HCT116 (cell line): ENCODE results near the gene LIN7B. TPM values are rescaled to one million over a fixed set of nuclear protein-coding genes. Genes with fewer than 3 reads are reported as not detected.

Experiments
- ATAC-seq: fragments of 200-7000 bp; cut with Tn5 transposase; 2 replicates; pipeline ENCODE4 v1.9.1; 2020; ENCODE audit warnings: mild to moderate bottlenecking, moderate library complexity
- BruUV-seq: library from RNA; stranded (reverse); fragments of 400-500 nt; replicated peaks from 2 replicates; lab custom pipeline; 2021; lab: Mats Ljungman, UMichigan
- CTCF ChIA-PET: fragments of 300-600 bp; sonication (Branson Sonifier 250); formaldehyde crosslinking; loops from one replicate; lab custom pipeline; 2021; ENCODE audit warnings: antibody characterized with exemption; lab: Charles Lee
- POLR2A ChIA-PET: fragments of 300-600, 350-600 bp; sonication (Branson Sonifier 250); formaldehyde crosslinking; loops from one replicate; lab custom pipeline; 2021; ENCODE audit warnings: antibody characterized with exemption; lab: Charles Lee
- RAD21 ChIA-PET, 2 experiments: fragments of 300-600 bp; sonication (Branson Sonifier 250); formaldehyde crosslinking; loops; one replicate each; lab custom pipeline; 2023; ENCODE audit warnings: low total read pairs in 2 of 2; ENCODE audit not compliant: uncharacterized antibody in 2 of 2, unreplicated experiment in 2 of 2, low non-redundant PET in 1 of 2; lab: Charles Lee
- DNase-seq: peaks from one replicate; pipeline ENCODE4 v3.0.0-alpha.2; 2010; ENCODE audit warnings: low read depth, low spot score
- H2AFZ ChIP-seq: fragments of 200-600 bp; shearing (Covaris generic), sonication (generic); 2 replicates; pipeline ENCODE4 v1.6.1; 2017; ENCODE audit warnings: low read depth, mixed run types, mixed read lengths, antibody characterized with exemption, low read length; ENCODE audit not compliant: poor library complexity, severe bottlenecking
- H3K27ac ChIP-seq: 2 replicates; pipeline ENCODE4 v1.5.1; 2012; ENCODE audit warnings: low read depth, low read length
- H3K27me3 ChIP-seq: fragments of 200-600 bp; sonication (generic); 2 replicates; pipeline ENCODE4 v1.6.1; 2016; ENCODE audit warnings: mixed run types, low read length, mixed read lengths; ENCODE audit not compliant: insufficient read depth
- H3K36me3 ChIP-seq, 2 experiments: fragments of 200-500 bp in 1 of 2; fragments of 200-600 bp in 1 of 2; sonication (Bioruptor generic) in 1 of 2; sonication (generic) in 1 of 2; 2 replicates each; pipeline versions ENCODE4 v1.5.1 to v1.6.1; 2014 to 2016; ENCODE audit warnings: low read length in 2 of 2, inconsistent platforms in 1 of 2, mixed read lengths in 1 of 2, mixed run types in 1 of 2; ENCODE audit not compliant: insufficient read depth in 2 of 2, control insufficient read depth in 1 of 2
- H3K4me1 ChIP-seq, 2 experiments: fragments of 200-600 bp in 1 of 2; sonication (generic) in 1 of 2; 2 replicates each; pipeline versions ENCODE4 v1.5.1 to v1.6.1; 2012 to 2017; ENCODE audit warnings: low read length in 2 of 2, inconsistent platforms in 1 of 2, mild to moderate bottlenecking in 1 of 2, mixed read lengths in 1 of 2, mixed run types in 1 of 2, moderate library complexity in 1 of 2; ENCODE audit not compliant: insufficient read depth in 2 of 2, control insufficient read depth in 1 of 2
- H3K4me2 ChIP-seq: fragments of 200-600 bp; sonication (generic); 2 replicates; pipeline ENCODE4 v1.6.1; 2017; ENCODE audit warnings: mixed run types, low read length, mixed read lengths
- H3K4me3 ChIP-seq, 2 experiments: fragments of 200-600 bp in 1 of 2; sonication (generic) in 1 of 2; replicated peaks in 1 of 2; 2 replicates each; pipeline ENCODE4 v1.5.1; 2011 to 2016; ENCODE audit warnings: low read length in 2 of 2, control low read depth in 1 of 2, low read depth in 1 of 2, mild to moderate bottlenecking in 1 of 2, mixed read lengths in 1 of 2, mixed run types in 1 of 2
- H3K79me2 ChIP-seq: fragments of 200-600 bp; sonication (generic); 2 replicates; pipeline ENCODE4 v1.6.1; 2017; ENCODE audit warnings: mild to moderate bottlenecking, mixed run types, low read length, moderate library complexity, mixed read lengths; ENCODE audit not compliant: insufficient read depth
- H3K9ac ChIP-seq: fragments of 200-600 bp; sonication (generic); 2 replicates; pipeline ENCODE4 v1.6.1; 2016; ENCODE audit warnings: low read length, mixed read lengths
- H3K9me2 ChIP-seq: fragments of 200-600 bp; sonication (generic), shearing (Covaris generic); 2 replicates; pipeline ENCODE4 v1.6.1; 2017; ENCODE audit warnings: mixed run types, mild to moderate bottlenecking, moderate library complexity; ENCODE audit not compliant: insufficient read depth
- H3K9me3 ChIP-seq, 2 experiments: fragments of 200-500 bp in 1 of 2; fragments of 200-600 bp in 1 of 2; sonication (Bioruptor generic) in 1 of 2; sonication (generic) in 1 of 2; 2 replicates each; pipeline ENCODE4 v1.6.1; 2014 to 2017; ENCODE audit warnings: low read length in 2 of 2, mixed read lengths in 2 of 2, inconsistent platforms in 1 of 2, low read depth in 1 of 2, mild to moderate bottlenecking in 1 of 2, mixed run types in 1 of 2, moderate library complexity in 1 of 2; ENCODE audit not compliant: control insufficient read depth in 1 of 2, insufficient read depth in 1 of 2
- H4K20me1 ChIP-seq: fragments of 200-600 bp; sonication (generic), shearing (Covaris generic); 2 replicates; pipeline ENCODE4 v1.6.1; 2017; ENCODE audit warnings: mixed run types, mild to moderate bottlenecking, moderate library complexity; ENCODE audit not compliant: insufficient read depth
- CBX3 ChIP-seq: IDR thresholded peaks from 2 replicates; pipeline ENCODE4 v1.6.1; 2012; ENCODE audit warnings: low read depth
- CEBPB ChIP-seq: IDR thresholded peaks from 2 replicates; pipeline ENCODE4 v1.6.1; 2012; ENCODE audit warnings: low read depth
- ELF1 ChIP-seq: IDR thresholded peaks from 2 replicates; pipeline ENCODE4 v1.6.1; 2012; ENCODE audit warnings: low read depth, borderline replicate concordance
- FOSL1 ChIP-seq: IDR thresholded peaks from 2 replicates; pipeline ENCODE4 v1.6.1; 2012; ENCODE audit warnings: low read depth
- JUND ChIP-seq: IDR thresholded peaks from 2 replicates; pipeline ENCODE4 v1.6.1; 2012
- POLR2A ChIP-seq: IDR thresholded peaks from 2 replicates; pipeline ENCODE4 v1.7.0; 2011; ENCODE audit warnings: borderline replicate concordance; ENCODE audit not compliant: insufficient read depth, insufficient read length; ENCODE audit errors: extremely low read depth
- POLR2AphosphoS5 ChIP-seq: IDR thresholded peaks from 2 replicates; pipeline ENCODE4 v1.6.1; 2011; ENCODE audit warnings: mild to moderate bottlenecking, low read depth, low read length, moderate library complexity
- SP1 ChIP-seq: IDR thresholded peaks from 2 replicates; pipeline ENCODE4 v1.6.1; 2012; ENCODE audit warnings: low read depth
- SRF ChIP-seq: IDR thresholded peaks from 2 replicates; pipeline ENCODE4 v1.6.1; 2012; ENCODE audit warnings: low read depth
- TCF7L2 ChIP-seq: IDR thresholded peaks from 2 replicates; pipeline ENCODE4 v1.7.0; 2011; ENCODE audit warnings: borderline replicate concordance, inconsistent platforms; ENCODE audit not compliant: insufficient read depth, insufficient read length; ENCODE audit errors: extremely low read depth
- YY1 ChIP-seq: IDR thresholded peaks from 2 replicates; pipeline ENCODE4 v1.6.1; 2011; ENCODE audit warnings: low read length, low read depth, moderate library complexity, mild to moderate bottlenecking; ENCODE audit not compliant: insufficient replicate concordance; ENCODE audit errors: extremely low read depth
- ZFX ChIP-seq: fragments of 450-650 bp; IDR thresholded peaks from 2 replicates; pipeline ENCODE4 v1.6.1; 2017
- intact Hi-C: fragments of 100-400 bp; cut with micrococcal nuclease; formaldehyde crosslinking; loops from 2 replicates; pipeline ENCODE4 v1.10.0; 2022
- total RNA-seq: library from RNA; stranded (reverse); gene quantifications from one replicate; pipeline ENCODE4 v1.2.1, GENCODE V29; 2021; ENCODE audit not compliant: unreplicated experiment
- TF ChIP-seq, protein P1 (sequence below): IDR thresholded peaks from 2 replicates; pipeline ENCODE4 v1.6.1; 2012
- TF ChIP-seq, protein P2 (sequence below): IDR thresholded peaks from 2 replicates; pipeline ENCODE4 v1.6.1; 2012
- TF ChIP-seq, protein P3 (sequence below), 3 experiments: fragments of 200-600 bp in 1 of 3; sonication (generic) in 1 of 3; IDR thresholded peaks in 2 of 3; conservative IDR thresholded peaks in 1 of 3; 2 replicates each; pipeline ENCODE4 v1.5.1; 2012 to 2017; ENCODE audit warnings: low read depth in 2 of 3, low read length in 2 of 3, antibody characterized with exemption in 1 of 3, borderline replicate concordance in 1 of 3, control low read depth in 1 of 3, mild to moderate bottlenecking in 1 of 3, mixed read lengths in 1 of 3, mixed run types in 1 of 3, moderate library complexity in 1 of 3; ENCODE audit not compliant: insufficient read depth in 1 of 3
- TF ChIP-seq, protein P4 (sequence below): IDR thresholded peaks from 2 replicates; pipeline ENCODE4 v1.6.1; 2011; ENCODE audit warnings: mild to moderate bottlenecking, low read length, moderate library complexity; ENCODE audit not compliant: insufficient replicate concordance; ENCODE audit errors: extremely low read depth

The LIN7B gene
- total RNA-seq, 1 experiment from 2014 or later: 7.2 TPM

DNA sequence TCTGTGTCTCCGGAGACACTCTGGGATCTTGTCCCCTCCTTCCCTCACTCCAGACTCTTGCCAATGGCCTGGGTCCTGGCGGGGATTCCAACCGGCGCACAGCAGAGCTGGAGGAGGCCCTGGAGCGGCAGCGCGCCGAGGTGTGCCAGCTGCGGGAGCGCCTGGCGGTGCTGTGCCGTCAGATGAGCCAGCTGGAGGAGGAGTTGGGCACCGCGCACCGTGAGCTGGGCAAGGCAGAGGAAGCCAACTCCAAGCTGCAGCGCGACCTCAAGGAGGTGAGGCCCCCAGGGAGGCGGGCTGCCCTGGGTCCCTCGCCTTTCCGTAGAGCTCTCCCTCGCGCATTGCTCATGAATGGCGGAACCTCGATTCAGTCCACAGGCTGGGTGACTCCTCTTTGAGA lies 16.2 kb downstream of the LIN7B start:
- DNase-seq (no peak), ATAC-seq (no peak)
- H3K27ac ChIP-seq: no peak overlapping the region; the same call in 1 of the 2 replicates
- intact Hi-C loops: no loop called here
- no peaks in the 10 kb centered on the region for H3K79me2 ChIP-seq
- CTCF ChIA-PET: interaction anchor here (1.7 kb wide), 1 partner anchor 16 kb away, joined by 6 read pairs; no protein-coding TSS in a partner anchor
- no peaks in the 10 kb centered on the region for H3K9me3 ChIP-seq
- peaks cover 12 to 28% of the 10 kb centered on the region in 2 experiments for H3K4me1 ChIP-seq
- H3K36me3 ChIP-seq: peaks cover 0 to 15% of the 10 kb centered on the region in 2 experiments; a peak in 2 of 4 replicates
- H4K20me1 ChIP-seq: no peaks in the 10 kb centered on the region
- POLR2A ChIA-PET: no interaction called here
- no peaks in the 10 kb centered on the region for H3K27me3 ChIP-seq
- no TSS peak for BruUV-seq
- no peak overlapping the region for H3K9ac ChIP-seq
- no peak overlapping the region for H2AFZ ChIP-seq
- RAD21 ChIA-PET: no interaction called here
- no peaks in the 10 kb centered on the region for H3K9me2 ChIP-seq
- TF ChIP-seq POLR2AphosphoS5 (no peak), YY1 (no peak), JUND (no peak), SRF (no peak), SP1 (no peak), CBX3 (no peak)
- TF ChIP-seq, protein P1, sequence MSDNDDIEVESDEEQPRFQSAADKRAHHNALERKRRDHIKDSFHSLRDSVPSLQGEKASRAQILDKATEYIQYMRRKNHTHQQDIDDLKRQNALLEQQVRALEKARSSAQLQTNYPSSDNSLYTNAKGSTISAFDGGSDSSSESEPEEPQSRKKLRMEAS: no peak
- TF ChIP-seq, all 23 proteins: peak for 0
- Histone ChIP-seq H3K4me3 (no peak overlapping the region), H3K4me2 (no peak overlapping the region)

DNA sequence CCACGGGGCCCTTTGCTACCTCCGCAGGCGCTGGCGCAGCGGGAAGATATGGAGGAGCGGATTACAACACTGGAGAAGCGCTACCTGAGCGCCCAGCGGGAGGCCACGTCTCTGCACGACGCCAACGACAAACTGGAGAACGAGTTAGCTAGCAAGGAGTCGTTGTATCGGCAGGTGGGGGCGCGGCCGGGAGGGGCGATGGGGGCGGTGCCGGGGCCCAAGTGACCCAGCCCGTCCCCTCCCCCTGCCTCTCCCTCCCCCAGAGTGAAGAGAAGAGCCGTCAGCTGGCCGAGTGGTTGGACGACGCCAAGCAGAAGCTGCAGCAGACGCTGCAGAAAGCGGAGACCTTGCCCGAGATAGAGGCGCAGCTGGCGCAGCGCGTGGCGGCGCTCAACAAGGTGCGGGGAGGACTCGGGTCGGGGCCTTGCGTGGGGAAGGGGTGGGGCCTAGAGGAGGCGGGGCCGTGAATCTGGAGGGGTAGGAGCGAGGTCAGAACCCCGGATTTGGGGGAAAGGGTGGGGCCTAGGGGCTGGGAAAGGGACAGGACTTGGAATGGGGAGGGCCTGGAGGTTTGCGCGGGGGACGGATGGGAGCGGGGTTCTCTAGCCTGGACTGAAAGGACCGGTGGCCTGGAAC lies 18.9 kb downstream of the LIN7B start:
- Histone ChIP-seq H3K27me3 (no peaks in the 10 kb centered on the region), H3K4me3 (no peak overlapping the region), H3K27ac (no peak overlapping the region), H4K20me1 (no peaks in the 10 kb centered on the region), H3K4me2 (no peak overlapping the region), H3K4me1 (peaks cover 12 to 31% of the 10 kb centered on the region in 2 experiments), H2AFZ (no peak overlapping the region), H3K79me2 (no peaks in the 10 kb centered on the region), H3K9ac (no peak overlapping the region), H3K36me3 (peaks cover 0 to 15% of the 10 kb centered on the region in 2 experiments; a peak in 2 of 4 replicates), H3K9me2 (no peaks in the 10 kb centered on the region), H3K9me3 (no peaks in the 10 kb centered on the region)
- DNase-seq (no peak), ATAC-seq (no peak)
- POLR2A ChIA-PET: no interaction called here
- intact Hi-C loops: no loop called here
- RAD21 ChIA-PET: no interaction called here
- no TSS peak for BruUV-seq
- CTCF ChIA-PET: interaction anchor here (1.0 kb wide), 1 partner anchor 13 kb away, joined by 4 read pairs; no protein-coding TSS in a partner anchor
- TF ChIP-seq JUND: no peak
- TF ChIP-seq, protein P2, sequence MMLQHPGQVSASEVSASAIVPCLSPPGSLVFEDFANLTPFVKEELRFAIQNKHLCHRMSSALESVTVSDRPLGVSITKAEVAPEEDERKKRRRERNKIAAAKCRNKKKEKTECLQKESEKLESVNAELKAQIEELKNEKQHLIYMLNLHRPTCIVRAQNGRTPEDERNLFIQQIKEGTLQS: no peak
- TF ChIP-seq POLR2AphosphoS5: no peak
- TF ChIP-seq, protein P3, sequence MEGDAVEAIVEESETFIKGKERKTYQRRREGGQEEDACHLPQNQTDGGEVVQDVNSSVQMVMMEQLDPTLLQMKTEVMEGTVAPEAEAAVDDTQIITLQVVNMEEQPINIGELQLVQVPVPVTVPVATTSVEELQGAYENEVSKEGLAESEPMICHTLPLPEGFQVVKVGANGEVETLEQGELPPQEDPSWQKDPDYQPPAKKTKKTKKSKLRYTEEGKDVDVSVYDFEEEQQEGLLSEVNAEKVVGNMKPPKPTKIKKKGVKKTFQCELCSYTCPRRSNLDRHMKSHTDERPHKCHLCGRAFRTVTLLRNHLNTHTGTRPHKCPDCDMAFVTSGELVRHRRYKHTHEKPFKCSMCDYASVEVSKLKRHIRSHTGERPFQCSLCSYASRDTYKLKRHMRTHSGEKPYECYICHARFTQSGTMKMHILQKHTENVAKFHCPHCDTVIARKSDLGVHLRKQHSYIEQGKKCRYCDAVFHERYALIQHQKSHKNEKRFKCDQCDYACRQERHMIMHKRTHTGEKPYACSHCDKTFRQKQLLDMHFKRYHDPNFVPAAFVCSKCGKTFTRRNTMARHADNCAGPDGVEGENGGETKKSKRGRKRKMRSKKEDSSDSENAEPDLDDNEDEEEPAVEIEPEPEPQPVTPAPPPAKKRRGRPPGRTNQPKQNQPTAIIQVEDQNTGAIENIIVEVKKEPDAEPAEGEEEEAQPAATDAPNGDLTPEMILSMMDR (IDR thresholded peaks at IDR 0.05 in 2 of 3, conservative IDR thresholded peaks at IDR 0.05 in 1 of 3; ENCODE audit: borderline replicate concordance in 1 of 3, insufficient read depth in 1 of 3, low read depth in 2 of 3, low read length in 2 of 3): no peak
- TF ChIP-seq, protein P4, sequence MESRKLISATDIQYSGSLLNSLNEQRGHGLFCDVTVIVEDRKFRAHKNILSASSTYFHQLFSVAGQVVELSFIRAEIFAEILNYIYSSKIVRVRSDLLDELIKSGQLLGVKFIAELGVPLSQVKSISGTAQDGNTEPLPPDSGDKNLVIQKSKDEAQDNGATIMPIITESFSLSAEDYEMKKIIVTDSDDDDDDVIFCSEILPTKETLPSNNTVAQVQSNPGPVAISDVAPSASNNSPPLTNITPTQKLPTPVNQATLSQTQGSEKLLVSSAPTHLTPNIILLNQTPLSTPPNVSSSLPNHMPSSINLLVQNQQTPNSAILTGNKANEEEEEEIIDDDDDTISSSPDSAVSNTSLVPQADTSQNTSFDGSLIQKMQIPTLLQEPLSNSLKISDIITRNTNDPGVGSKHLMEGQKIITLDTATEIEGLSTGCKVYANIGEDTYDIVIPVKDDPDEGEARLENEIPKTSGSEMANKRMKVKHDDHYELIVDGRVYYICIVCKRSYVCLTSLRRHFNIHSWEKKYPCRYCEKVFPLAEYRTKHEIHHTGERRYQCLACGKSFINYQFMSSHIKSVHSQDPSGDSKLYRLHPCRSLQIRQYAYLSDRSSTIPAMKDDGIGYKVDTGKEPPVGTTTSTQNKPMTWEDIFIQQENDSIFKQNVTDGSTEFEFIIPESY: no peak
- no peak for TF ChIP-seq ZFX
- TF ChIP-seq CBX3: no peak
- TF ChIP-seq POLR2A: no peak
- TF ChIP-seq SRF: no peak
- TF ChIP-seq TCF7L2: no peak
- no peak for TF ChIP-seq FOSL1
- no peak for TF ChIP-seq ELF1
- no peak for TF ChIP-seq CEBPB
- no peak for TF ChIP-seq SP1
